GM18868 (cell line): ENCODE data around the gene TNFRSF6B.
A peak's percentile ranks its signal among the peaks of the same experiment; 100 is the strongest.
"Not testable (repeated sequence)": the region's sequence is repeated elsewhere in the genome, so short reads cannot be mapped to it uniquely, and the experiment has no call there.

Source experiments
- ATAC-seq: cut with Tn5 transposase; IDR thresholded peaks from one replicate; pipeline ENCODE4 v1.9.1; 2021; ENCODE audit warnings: mild to moderate bottlenecking, moderate library complexity; ENCODE audit not compliant: unreplicated experiment

TNFRSF6B gene

GRCh38 chr20:63706027-63706695 lies 9.7 kb downstream of the TNFRSF6B start:
- ATAC-seq, result no peak

- peak; percentile 27 for ATAC-seq
Observed at GRCh38 chr20:63706852-63707557, 10.6 kb downstream of the TNFRSF6B start.

- ATAC-seq, result peak; percentile 73
Observed at GRCh38 chr20:63707558-63708300, 11.3 kb downstream of the TNFRSF6B start, which contains the start of the genes ARFRP1 and ZGPAT. ARFRP1 (minus strand) TSS chr20:63707976; CDS start chr20:63707091, 885 bp downstream. ZGPAT (plus strand) TSS chr20:63708039; CDS start chr20:63708581, 542 bp downstream.

GRCh38 chr20:63708301-63709148 lies 12.1 kb downstream of the TNFRSF6B start:
- ATAC-seq, result peak; percentile 9

- no peak for ATAC-seq
Observed at GRCh38 chr20:63709149-63709527, 12.7 kb downstream of the TNFRSF6B start.

GRCh38 chr20:63711085-63711645 lies 14.7 kb downstream of the TNFRSF6B start:
- ATAC-seq, result no peak

GRCh38 chr20:63712191-63712590 lies 15.7 kb downstream of the TNFRSF6B start:
- no peak for ATAC-seq

GRCh38 chr20:63714858-63715257 lies 18.4 kb downstream of the TNFRSF6B start:
- ATAC-seq, result no peak

- no peak for ATAC-seq
Observed at GRCh38 chr20:63718996-63719395, 22.5 kb downstream of the TNFRSF6B start.

GRCh38 chr20:63722967-63723622 lies 26.6 kb downstream of the TNFRSF6B start:
- ATAC-seq, result not testable (repeated sequence)

- ATAC-seq, result not testable (repeated sequence)
Observed at GRCh38 chr20:63730189-63730733, 33.8 kb downstream of the TNFRSF6B start.

GRCh38 chr20:63731410-63731809 lies 35.0 kb downstream of the TNFRSF6B start:
- ATAC-seq, result no peak

GRCh38 chr20:63732118-63733095 lies 36.0 kb downstream of the TNFRSF6B start:
- no peak for ATAC-seq

GRCh38 chr20:63733117-63733516 lies 36.7 kb downstream of the TNFRSF6B start:
- no peak for ATAC-seq

GRCh38 chr20:63733579-63734081 lies 37.2 kb downstream of the TNFRSF6B start:
- ATAC-seq, result no peak

GRCh38 chr20:63734111-63734945 lies 37.9 kb downstream of the TNFRSF6B start:
- no peak for ATAC-seq
